Epithelial cell of proximal tubule (primary cell): Measurements from ENCODE around the gene GRIA4. TPM values are rescaled to one million over a fixed set of nuclear protein-coding genes. Genes with fewer than 3 reads are reported as not detected.
"Not testable (repeated sequence)": the region's sequence is repeated elsewhere in the genome, so short reads cannot be mapped to it uniquely, and the experiment has no call there.

Source experiments
- DNase-seq: peaks from one replicate; pipeline ENCODE4 v3.0.0-alpha.2; 2011; ENCODE audit warnings: low read depth
- H3K4me3 ChIP-seq: 2 replicates; pipeline ENCODE4 v1.5.1; 2011; ENCODE audit warnings: low read depth, mild to moderate bottlenecking, low read length
- CTCF ChIP-seq: conservative IDR thresholded peaks from 2 replicates; pipeline ENCODE4 v1.5.1; 2012; ENCODE audit warnings: low read depth, mild to moderate bottlenecking, low read length
- total RNA-seq: library from RNA; depleted of rRNA; stranded (reverse); fragments of >200 nt; gene quantifications from 2 replicates; pipeline ENCODE4 v1.2.3, GENCODE V29; 2015

GRIA4 gene
- total RNA-seq, 1 donor from 2014 or later, result 0.69 TPM

- no peak overlapping the region for H3K4me3 ChIP-seq
- TF ChIP-seq CTCF, result no peak
- DNase-seq, result no peak
Measured at GRCh38 chr11:105878510-105878909, 268.6 kb downstream of the GRIA4 start.

GRCh38 chr11:105878927-105879326 is 269.1 kb downstream of the GRIA4 start:
- not testable (repeated sequence) for H3K4me3 ChIP-seq, DNase-seq

GRCh38 chr11:105881027-105881426 is 271.2 kb downstream of the GRIA4 start:
- no peak overlapping the region for H3K4me3 ChIP-seq
- DNase-seq, result no peak
- no peak for TF ChIP-seq CTCF

GRCh38 chr11:105884436-105884835 is 274.6 kb downstream of the GRIA4 start:
- no peak for DNase-seq
- no peak overlapping the region for H3K4me3 ChIP-seq
- TF ChIP-seq CTCF, result no peak

- no peak for TF ChIP-seq CTCF
- DNase-seq, result no peak
- H3K4me3 ChIP-seq, result no peak overlapping the region
Measured at GRCh38 chr11:105891685-105892084, 281.8 kb downstream of the GRIA4 start.

GRCh38 chr11:105897161-105897560 is 287.3 kb downstream of the GRIA4 start:
- no peak overlapping the region for H3K4me3 ChIP-seq
- no peak for TF ChIP-seq CTCF
- no peak for DNase-seq

- H3K4me3 ChIP-seq, result no peak overlapping the region
- no peak for DNase-seq
- no peak for TF ChIP-seq CTCF
Measured at GRCh38 chr11:105899772-105900171, 289.9 kb downstream of the GRIA4 start.
